GM19438 (cell line): Measurements from ENCODE around the gene ZNF502.

Experiments used
- ATAC-seq: cut with Tn5 transposase; IDR thresholded peaks from one replicate; pipeline ENCODE4 v1.9.1; 2021; ENCODE audit warnings: low read depth; ENCODE audit not compliant: unreplicated experiment

ZNF502 gene

GRCh38 chr3:44764248-44764647, 51.8 kb downstream of the ZNF502 start:
- ATAC-seq = no peak

- no peak for ATAC-seq
Measured at GRCh38 chr3:44771424-44772098, 59.1 kb downstream of the ZNF502 start.

- ATAC-seq = no peak
Measured at GRCh38 chr3:44772099-44772442, 59.6 kb downstream of the ZNF502 start.
